ENCODE results near the gene CACNA1H.

Gene CACNA1H

DNA sequence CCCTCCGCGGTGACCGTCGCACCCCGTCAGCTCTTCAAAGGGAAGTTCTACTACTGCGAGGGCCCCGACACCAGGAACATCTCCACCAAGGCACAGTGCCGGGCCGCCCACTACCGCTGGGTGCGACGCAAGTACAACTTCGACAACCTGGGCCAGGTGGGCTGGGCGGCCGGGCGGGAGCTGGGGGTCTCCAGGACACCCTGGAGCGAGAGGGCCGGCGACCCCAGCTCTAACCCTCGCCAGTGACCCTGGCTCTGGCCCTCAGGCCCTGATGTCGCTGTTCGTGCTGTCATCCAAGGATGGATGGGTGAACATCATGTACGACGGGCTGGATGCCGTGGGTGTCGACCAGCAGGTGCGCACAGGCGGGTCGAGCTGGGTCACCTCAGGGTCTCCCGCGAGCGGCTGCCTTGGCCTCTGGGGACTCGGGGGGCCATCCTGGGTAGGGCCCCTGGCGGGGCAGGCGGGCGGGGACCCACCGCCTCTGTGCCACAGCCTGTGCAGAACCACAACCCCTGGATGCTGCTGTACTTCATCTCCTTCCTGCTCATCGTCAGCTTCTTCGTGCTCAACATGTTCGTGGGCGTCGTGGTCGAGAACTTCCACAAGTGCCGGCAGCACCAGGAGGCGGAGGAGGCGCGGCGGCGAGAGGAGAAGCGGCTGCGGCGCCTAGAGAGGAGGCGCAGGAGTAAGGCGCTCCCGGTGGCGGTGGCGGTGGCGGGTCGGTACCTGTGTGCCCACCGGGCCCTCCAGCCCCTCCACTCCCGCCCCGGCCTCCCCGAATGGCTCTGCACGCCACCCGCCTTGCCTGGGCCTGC is 58.8 kb downstream of the CACNA1H start:
- TF ChIP-seq, protein P1, sequence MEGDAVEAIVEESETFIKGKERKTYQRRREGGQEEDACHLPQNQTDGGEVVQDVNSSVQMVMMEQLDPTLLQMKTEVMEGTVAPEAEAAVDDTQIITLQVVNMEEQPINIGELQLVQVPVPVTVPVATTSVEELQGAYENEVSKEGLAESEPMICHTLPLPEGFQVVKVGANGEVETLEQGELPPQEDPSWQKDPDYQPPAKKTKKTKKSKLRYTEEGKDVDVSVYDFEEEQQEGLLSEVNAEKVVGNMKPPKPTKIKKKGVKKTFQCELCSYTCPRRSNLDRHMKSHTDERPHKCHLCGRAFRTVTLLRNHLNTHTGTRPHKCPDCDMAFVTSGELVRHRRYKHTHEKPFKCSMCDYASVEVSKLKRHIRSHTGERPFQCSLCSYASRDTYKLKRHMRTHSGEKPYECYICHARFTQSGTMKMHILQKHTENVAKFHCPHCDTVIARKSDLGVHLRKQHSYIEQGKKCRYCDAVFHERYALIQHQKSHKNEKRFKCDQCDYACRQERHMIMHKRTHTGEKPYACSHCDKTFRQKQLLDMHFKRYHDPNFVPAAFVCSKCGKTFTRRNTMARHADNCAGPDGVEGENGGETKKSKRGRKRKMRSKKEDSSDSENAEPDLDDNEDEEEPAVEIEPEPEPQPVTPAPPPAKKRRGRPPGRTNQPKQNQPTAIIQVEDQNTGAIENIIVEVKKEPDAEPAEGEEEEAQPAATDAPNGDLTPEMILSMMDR (IDR thresholded peaks at IDR 0.05; ENCODE audit: low read depth, low read length), result no peak
- TF ChIP-seq POLR2A (IDR thresholded peaks at IDR 0.05; ENCODE audit: extremely low read depth, insufficient read length) (no peak), MYC (IDR thresholded peaks at IDR 0.05; ENCODE audit: low read depth, low read length) (no peak), MAX (IDR thresholded peaks at IDR 0.05; ENCODE audit: low read depth, low read length) (no peak)
- DNase-seq (ENCODE audit: low read depth), result no peak
- no peak overlapping the region for H3K4me3 ChIP-seq (ENCODE audit: low read depth, low read length)

- no peak overlapping the region for H3K4me3 ChIP-seq (ENCODE audit: low read depth, low read length)
- TF ChIP-seq, protein P1 (IDR thresholded peaks at IDR 0.05; ENCODE audit: low read depth, low read length), result no peak
- TF ChIP-seq MYC (IDR thresholded peaks at IDR 0.05; ENCODE audit: low read depth, low read length) (no peak), POLR2A (IDR thresholded peaks at IDR 0.05; ENCODE audit: extremely low read depth, insufficient read length) (no peak), MAX (IDR thresholded peaks at IDR 0.05; ENCODE audit: low read depth, low read length) (no peak)
- no peak for DNase-seq (ENCODE audit: low read depth)
Measured at GRCh38 chr16:1212616-1213194, 59.8 kb downstream of the CACNA1H start.

DNA sequence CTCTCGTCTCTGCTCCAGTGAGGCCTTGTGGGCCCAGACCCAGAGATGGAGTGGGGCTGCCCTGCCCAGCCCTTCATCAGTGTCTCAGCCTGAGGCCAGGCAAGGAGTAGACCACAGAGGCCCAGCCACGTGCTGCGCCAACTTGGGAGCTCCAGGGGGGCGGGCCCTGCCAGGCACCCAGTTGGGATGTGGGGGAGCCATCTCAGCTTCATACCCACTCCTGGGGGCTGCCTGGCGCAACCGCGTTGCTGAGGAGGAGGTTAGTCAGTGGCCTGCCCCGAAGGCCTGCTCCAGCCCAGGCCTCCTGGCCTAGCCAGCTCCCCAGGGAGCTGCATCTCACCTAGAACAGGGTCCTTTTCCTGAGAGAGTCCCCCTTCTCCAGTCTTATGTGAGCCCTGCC is 60.3 kb downstream of the CACNA1H start:
- H3K4me3 ChIP-seq (ENCODE audit: low read depth, low read length), result no peak overlapping the region
- DNase-seq (ENCODE audit: low read depth), result no peak
- TF ChIP-seq, protein P1 (IDR thresholded peaks at IDR 0.05; ENCODE audit: low read depth, low read length), result no peak

DNA sequence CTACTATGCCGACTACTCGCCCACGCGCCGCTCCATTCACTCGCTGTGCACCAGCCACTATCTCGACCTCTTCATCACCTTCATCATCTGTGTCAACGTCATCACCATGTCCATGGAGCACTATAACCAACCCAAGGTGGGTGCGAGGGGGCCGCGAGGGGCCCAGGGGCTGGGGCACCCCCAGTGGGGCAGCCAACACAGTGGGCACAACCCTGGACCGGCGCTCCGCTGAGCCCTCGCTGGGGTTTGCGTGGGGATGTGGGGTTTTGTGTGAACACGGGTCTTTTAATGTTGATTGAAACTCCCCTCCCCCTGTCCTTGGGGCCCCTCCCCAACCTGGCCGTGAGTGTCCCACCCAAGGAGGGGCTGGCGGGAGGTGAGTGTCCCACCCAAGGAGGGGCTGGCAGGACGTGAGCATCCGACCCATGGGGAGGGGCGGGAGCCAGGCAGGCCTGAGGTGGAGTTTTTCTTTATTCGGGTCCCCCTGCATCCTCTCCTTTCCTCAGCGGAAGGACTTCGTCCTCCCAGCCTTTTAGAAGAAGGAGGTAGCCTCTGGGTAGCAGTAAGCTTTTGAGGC is 61.0 kb downstream of the CACNA1H start:
- no peak for TF ChIP-seq POLR2A (IDR thresholded peaks at IDR 0.05; ENCODE audit: extremely low read depth, insufficient read length)
- TF ChIP-seq, protein P1 (IDR thresholded peaks at IDR 0.05; ENCODE audit: low read depth, low read length), result no peak
- no peak for TF ChIP-seq MAX (IDR thresholded peaks at IDR 0.05; ENCODE audit: low read depth, low read length)
- TF ChIP-seq MYC (IDR thresholded peaks at IDR 0.05; ENCODE audit: low read depth, low read length), result no peak
- no peak for DNase-seq (ENCODE audit: low read depth)
- no peak overlapping the region for H3K4me3 ChIP-seq (ENCODE audit: low read depth, low read length)

DNA sequence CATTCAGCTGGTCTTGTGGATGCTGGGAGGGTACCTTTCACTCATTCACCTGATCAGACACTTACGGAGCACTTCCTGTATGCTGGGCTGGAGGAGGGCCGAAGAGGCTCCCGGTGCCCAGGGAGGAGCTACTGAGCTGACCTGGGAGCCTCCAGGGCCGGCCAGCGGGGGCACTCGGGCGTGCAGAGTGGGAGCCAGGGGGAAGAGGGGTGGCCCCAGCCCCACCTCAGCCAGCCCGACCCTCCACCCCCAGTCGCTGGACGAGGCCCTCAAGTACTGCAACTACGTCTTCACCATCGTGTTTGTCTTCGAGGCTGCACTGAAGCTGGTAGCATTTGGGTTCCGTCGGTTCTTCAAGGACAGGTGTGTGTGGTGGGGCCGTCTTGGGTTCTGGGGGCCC is 61.8 kb downstream of the CACNA1H start:
- no peak for TF ChIP-seq MAX (IDR thresholded peaks at IDR 0.05; ENCODE audit: low read depth, low read length)
- no peak for TF ChIP-seq POLR2A (IDR thresholded peaks at IDR 0.05; ENCODE audit: extremely low read depth, insufficient read length)
- TF ChIP-seq MYC (IDR thresholded peaks at IDR 0.05; ENCODE audit: low read depth, low read length), result no peak
- TF ChIP-seq, protein P1 (IDR thresholded peaks at IDR 0.05; ENCODE audit: low read depth, low read length), result no peak
- DNase-seq (ENCODE audit: low read depth), result no peak
- no peak overlapping the region for H3K4me3 ChIP-seq (ENCODE audit: low read depth, low read length)
